Measurements from ENCODE around the gene CALY. TPM values are rescaled to one million over a fixed set of nuclear protein-coding genes. Genes with fewer than 3 reads are reported as not detected.
"Not testable (repeated sequence)": the region's sequence is repeated elsewhere in the genome, so short reads cannot be mapped to it uniquely, and the experiment has no call there.

CALY gene
- 1.7 TPM in 1 of 2 replicates, not detected in the other for total RNA-seq (2014; rRNA removed; shearing (Covaris generic))
- polyA plus RNA-seq (2015; cell fraction: cytosol; rRNA removed) = not detected in 2 replicates
- not detected in 2 replicates for polyA plus RNA-seq (2015; cell fraction: nucleus; rRNA removed)

GRCh38 chr10:133336577-133337369, at the start of gene CALY:
Gene CALY (minus strand): TSS chr10:133336896. CDS start chr10:133328989, 7,907 bp downstream.
- DNase-seq (ENCODE audit: low read depth) = no peak

- DNase-seq (ENCODE audit: low read depth) = no peak
These were observed 48.5 kb upstream of the CALY start for GRCh38 chr10:133385214-133385613.

GRCh38 chr10:133384071-133384470, 47.4 kb upstream of the CALY start:
- no peak for DNase-seq (ENCODE audit: low read depth)

- no peak for DNase-seq (ENCODE audit: low read depth)
These were observed 46.9 kb upstream of the CALY start for GRCh38 chr10:133383551-133383950.

GRCh38 chr10:133381036-133381435, 44.3 kb upstream of the CALY start:
- no peak for DNase-seq (ENCODE audit: low read depth)

DNA sequence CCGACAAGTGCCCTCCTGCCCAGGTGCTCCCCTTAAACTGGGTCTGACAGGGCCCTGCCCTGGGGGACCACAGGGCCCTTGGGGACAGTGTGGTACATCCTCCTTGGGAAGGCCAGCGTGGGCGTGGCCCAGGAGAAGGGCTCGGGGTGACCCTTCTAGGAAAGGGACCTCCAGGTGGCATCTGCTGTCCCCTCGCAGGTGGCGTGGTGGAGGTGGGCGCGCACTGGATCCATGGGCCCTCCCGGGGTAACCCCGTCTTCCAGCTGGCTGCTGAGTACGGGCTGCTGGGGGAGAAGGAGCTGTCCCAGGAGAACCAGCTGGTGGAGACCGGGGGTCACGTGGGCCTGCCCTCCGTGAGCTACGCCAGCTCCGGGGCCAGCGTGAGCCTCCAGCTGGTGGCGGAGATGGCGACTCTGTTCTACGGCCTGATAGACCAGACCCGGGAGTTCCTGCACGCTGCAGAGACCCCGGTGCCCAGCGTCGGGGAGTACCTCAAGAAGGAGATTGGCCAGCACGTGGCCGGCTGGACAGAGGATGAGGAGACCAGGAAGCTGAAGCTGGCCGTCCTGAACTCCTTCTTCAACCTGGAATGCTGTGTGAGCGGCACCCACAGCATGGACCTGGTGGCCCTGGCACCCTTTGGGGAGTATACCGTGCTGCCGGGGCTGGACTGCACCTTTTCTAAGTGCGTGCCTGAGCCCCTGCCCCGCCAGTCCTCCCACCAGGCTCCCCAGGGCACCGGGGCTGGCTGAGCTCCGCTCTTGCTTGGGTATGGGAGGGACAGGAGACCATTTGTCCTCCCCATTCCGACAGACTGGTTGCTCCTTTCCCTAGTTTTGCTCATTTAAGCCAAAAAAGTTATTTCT, 43.3 kb upstream of the CALY start:
- no peak for DNase-seq (ENCODE audit: low read depth)

- DNase-seq (ENCODE audit: low read depth) = no peak
These were observed 42.6 kb upstream of the CALY start, which contains the start of gene PAOX for GRCh38 chr10:133379152-133379800. Gene PAOX (plus strand): TSS chr10:133379262. CDS start chr10:133379317, 55 bp downstream.

DNA sequence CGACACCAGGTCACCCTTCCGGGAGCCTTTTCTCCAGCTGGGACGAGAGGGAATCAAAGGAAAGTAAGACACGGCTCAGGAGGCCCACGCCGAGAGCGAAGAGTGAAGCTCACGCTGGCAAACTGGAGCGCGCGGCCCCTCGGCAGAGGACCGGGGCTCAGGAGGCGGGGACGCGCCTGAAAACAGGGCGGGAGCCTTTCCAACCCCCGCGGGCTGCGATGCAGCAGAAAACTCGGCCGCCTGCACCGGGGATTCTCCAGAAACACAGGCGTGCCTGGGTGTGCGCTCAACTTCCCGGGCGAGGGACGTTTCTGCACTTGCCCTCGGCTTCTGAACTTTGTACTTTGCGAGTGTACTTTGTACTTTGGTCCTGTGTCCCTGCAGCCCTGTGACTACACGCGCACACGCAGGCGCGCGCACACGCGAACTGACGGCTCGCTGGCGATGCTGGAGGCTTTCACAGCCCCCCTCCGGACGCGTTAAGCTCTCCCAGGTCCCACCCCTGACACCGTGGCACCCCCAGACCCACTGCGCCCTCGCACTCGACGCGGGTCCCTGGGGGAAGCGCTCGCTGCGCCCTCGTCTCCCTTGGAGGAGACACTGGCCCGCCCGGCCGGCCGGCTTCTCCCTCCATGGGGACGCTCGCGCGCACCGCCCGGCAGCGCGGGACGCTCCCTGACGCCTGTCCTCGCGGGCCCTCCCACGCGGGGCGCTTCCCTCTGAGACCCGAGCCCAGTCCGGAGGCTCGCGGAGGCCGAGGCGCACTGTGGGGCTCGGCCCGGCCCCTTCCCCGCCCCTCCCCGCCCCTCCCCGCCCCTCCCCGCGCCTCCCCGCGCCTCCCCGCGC, 41.8 kb upstream of the CALY start:
- DNase-seq (ENCODE audit: low read depth) = peak; percentile 36

GRCh38 chr10:133377818-133378250, 41.1 kb upstream of the CALY start:
- DNase-seq (ENCODE audit: low read depth) = no peak

- DNase-seq (ENCODE audit: low read depth) = no peak
These were observed 40.5 kb upstream of the CALY start for GRCh38 chr10:133377025-133377817.

DNA sequence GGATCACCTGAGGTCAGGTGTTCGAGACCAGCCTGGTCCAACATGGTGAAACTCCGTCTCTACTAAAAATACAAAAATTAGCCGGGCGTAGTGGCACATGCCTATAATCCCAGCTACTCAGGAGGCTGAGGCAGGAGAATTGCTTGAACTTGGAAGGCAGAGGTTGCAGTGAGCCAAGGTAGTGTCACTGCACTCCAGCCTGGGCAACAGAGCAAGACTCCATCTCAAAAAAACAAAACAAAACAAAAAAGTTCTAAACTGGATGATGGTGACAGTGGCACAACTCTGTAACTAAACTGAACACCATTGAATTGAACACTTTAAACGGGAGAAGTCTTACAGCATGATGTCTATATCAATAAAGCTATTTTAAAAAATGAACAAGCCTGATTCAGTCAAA, 39.5 kb upstream of the CALY start:
- not testable (repeated sequence) for DNase-seq (ENCODE audit: low read depth)

- no peak for DNase-seq (ENCODE audit: low read depth)
These were observed 38.8 kb upstream of the CALY start for GRCh38 chr10:133375357-133376115.

GRCh38 chr10:133373174-133374090, 36.7 kb upstream of the CALY start, which contains the start of gene ECHS1:
Gene ECHS1 (minus strand): TSS chr10:133373354. CDS start chr10:133373333, 21 bp downstream.
- peak; percentile 85 for DNase-seq (ENCODE audit: low read depth)

- no peak for DNase-seq (ENCODE audit: low read depth)
These were observed 35.8 kb upstream of the CALY start for GRCh38 chr10:133372507-133372906.

DNA sequence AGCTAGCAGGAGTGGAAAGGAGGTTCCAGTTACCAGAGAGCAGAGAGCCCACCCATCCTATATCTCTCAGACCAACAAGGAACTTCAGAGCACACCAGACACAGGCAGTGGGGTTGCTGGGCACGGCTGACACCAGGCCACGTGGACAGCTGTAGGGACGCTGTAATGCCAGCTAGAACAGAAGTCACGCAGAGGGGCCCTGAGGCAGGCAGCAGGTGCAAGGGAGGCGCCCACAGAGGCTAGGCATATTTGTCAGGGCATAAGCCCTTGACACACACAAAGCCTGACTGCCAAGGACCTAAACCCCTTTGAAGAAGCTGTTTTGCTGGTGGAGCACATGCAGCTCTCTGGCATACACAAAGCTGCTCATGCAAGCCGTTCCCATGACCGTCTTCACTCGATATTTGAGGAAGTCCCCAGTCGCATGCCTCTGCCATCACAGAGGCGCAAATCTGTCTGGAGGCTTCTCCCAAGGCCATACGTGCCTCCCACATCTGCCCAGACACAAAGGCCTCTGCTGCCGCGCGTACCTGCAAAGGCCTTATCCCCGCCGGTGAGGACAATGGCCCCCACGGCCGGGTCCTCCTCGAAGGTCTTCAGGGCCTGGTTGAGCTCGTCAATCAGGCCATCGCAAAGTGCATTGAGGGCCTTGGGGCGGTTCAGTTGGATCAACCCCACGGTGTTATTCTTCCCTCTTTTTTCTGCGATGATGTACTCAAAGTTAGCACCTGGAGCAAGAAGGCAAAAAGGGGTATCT, 33.5 kb upstream of the CALY start:
- DNase-seq (ENCODE audit: low read depth) = no peak

- no peak for DNase-seq (ENCODE audit: low read depth)
These were observed 31.5 kb upstream of the CALY start for GRCh38 chr10:133368153-133368552.

GRCh38 chr10:133367461-133367860, 30.8 kb upstream of the CALY start:
- DNase-seq (ENCODE audit: low read depth) = not testable (repeated sequence)
